GM20431 (cell line): Measurements from ENCODE around the gene UBA6.
"Not testable (repeated sequence)": the region's sequence is repeated elsewhere in the genome, so short reads cannot be mapped to it uniquely, and the experiment has no call there.

Source experiments
- in situ Hi-C: fragments of 300-500 bp; cut with MseI, MboI; formaldehyde crosslinking; loops from one replicate; pipeline ENCODE4 v1.15.0; 2020; ENCODE audit warnings: low sequenced_read_pairs; ENCODE audit not compliant: unreplicated experiment

UBA6 gene

GRCh38 chr4:67714955-67715354 lies 14.0 kb upstream of the UBA6 start:
- in situ Hi-C loops: no loop called here

GRCh38 chr4:67714248-67714583 lies 13.3 kb upstream of the UBA6 start:
- in situ Hi-C loops: no loop called here

- in situ Hi-C loops: no loop called here
Observed at GRCh38 chr4:67713529-67714247, 12.7 kb upstream of the UBA6 start.

GRCh38 chr4:67712650-67713528 lies 11.9 kb upstream of the UBA6 start:
- in situ Hi-C loops: no loop called here

GRCh38 chr4:67712000-67712625 lies 11.2 kb upstream of the UBA6 start:
- in situ Hi-C loops: no loop called here

- in situ Hi-C loops: not testable (repeated sequence)
Observed at GRCh38 chr4:67706682-67707081, 5.7 kb upstream of the UBA6 start.

GRCh38 chr4:67704843-67705242 lies 3.9 kb upstream of the UBA6 start:
- in situ Hi-C loops: no loop called here

- in situ Hi-C loops: no loop called here
Observed at GRCh38 chr4:67702166-67702565, 1.2 kb upstream of the UBA6 start.

- in situ Hi-C loops: no loop called here
Observed at GRCh38 chr4:67701517-67701850, 529 bp upstream of the UBA6 start.

GRCh38 chr4:67700116-67700737 lies 728 bp downstream of the UBA6 start:
- in situ Hi-C loops: no loop called here

- in situ Hi-C loops: no loop called here
Observed at GRCh38 chr4:67699603-67700002, 1.4 kb downstream of the UBA6 start.

- in situ Hi-C loops: no loop called here
Observed at GRCh38 chr4:67697860-67698687, 2.9 kb downstream of the UBA6 start.

GRCh38 chr4:67696061-67696460 lies 4.9 kb downstream of the UBA6 start:
- in situ Hi-C loops: no loop called here

- in situ Hi-C loops: no loop called here
Observed at GRCh38 chr4:67694662-67695061, 6.3 kb downstream of the UBA6 start.

GRCh38 chr4:67691328-67691727 lies 9.6 kb downstream of the UBA6 start:
- in situ Hi-C loops: no loop called here

- in situ Hi-C loops: no loop called here
Observed at GRCh38 chr4:67687636-67688035, 13.3 kb downstream of the UBA6 start.

- in situ Hi-C loops: no loop called here
Observed at GRCh38 chr4:67685532-67685859, 15.5 kb downstream of the UBA6 start.

- in situ Hi-C loops: no loop called here
Observed at GRCh38 chr4:67684839-67685531, 16.0 kb downstream of the UBA6 start.

- in situ Hi-C loops: no loop called here
Observed at GRCh38 chr4:67682266-67682665, 18.7 kb downstream of the UBA6 start.
